Heart left ventricle (tissue), 16 donors: ENCODE data around the gene DCAF17. TPM values are rescaled to one million over a fixed set of nuclear protein-coding genes. Genes with fewer than 3 reads are reported as not detected.

Experiments
- ATAC-seq, 4 donors: fragments of 200-7000 bp; cut with Tn5 transposase; one replicate each; pipeline ENCODE4 v1.9.1; 2020 to 2022; ENCODE audit warnings: moderate library complexity in 4 of 4, mild to moderate bottlenecking in 3 of 4, moderate number of reproducible peaks in 1 of 4
- DNase-seq, 5 donors: peaks; one replicate each; pipeline ENCODE4 v3.0.0-alpha.2; 2020
- H3K27ac ChIP-seq, 12 donors: fragments of 200-600 bp; sonication (generic) in 4 of 12; one replicate each; pipeline versions ENCODE4 v1.5.0 to v1.8.0; 2016 to 2022; ENCODE audit warnings: mild to moderate bottlenecking in 2 of 12
- H3K27me3 ChIP-seq, 9 donors: fragments of 200-600 bp; sonication (generic) in 2 of 9; one replicate each; pipeline versions ENCODE4 v1.5.1 to v1.8.0; 2016 to 2022; ENCODE audit warnings: mild to moderate bottlenecking in 3 of 9
- H3K36me3 ChIP-seq, 9 donors: fragments of 200-600 bp; sonication (generic) in 2 of 9; one replicate each; pipeline versions ENCODE4 v1.5.0 to v1.8.0; 2018 to 2022; ENCODE audit warnings: mild to moderate bottlenecking in 2 of 9
- H3K4me1 ChIP-seq, 12 donors: fragments of 200-600 bp; sonication (generic) in 4 of 12; one replicate each; pipeline versions ENCODE4 v1.5.0 to v1.8.0; 2016 to 2022; ENCODE audit warnings: mild to moderate bottlenecking in 3 of 12
- H3K4me3 ChIP-seq, 12 donors: fragments of 200-600 bp; sonication (generic) in 4 of 12; one replicate each; pipeline versions ENCODE4 v1.5.0 to v1.8.0; 2017 to 2022; ENCODE audit warnings: mild to moderate bottlenecking in 9 of 12, moderate library complexity in 4 of 12
- H3K9me3 ChIP-seq, 12 donors: fragments of 200-600 bp; sonication (generic) in 4 of 12; one replicate each; pipeline versions ENCODE4 v1.5.0 to v1.8.0; 2016 to 2022; ENCODE audit warnings: mild to moderate bottlenecking in 1 of 12
- CTCF ChIP-seq, 12 donors: fragments of 200-600 bp; sonication (generic) in 4 of 12; IDR thresholded peaks; one replicate each; pipeline versions ENCODE4 v1.5.0 to v1.8.0; 2018 to 2022; ENCODE audit warnings: antibody characterized with exemption in 12 of 12, mild to moderate bottlenecking in 5 of 12
- POLR2A ChIP-seq, 2 donors: fragments of 450-650 bp; IDR thresholded peaks; one replicate each; pipeline ENCODE4 v1.6.1; 2017; ENCODE audit warnings: antibody characterized with exemption in 2 of 2, mild to moderate bottlenecking in 2 of 2, moderate library complexity in 2 of 2
- WGBS, 4 donors: extraction: QIAGEN DNeasy Blood & Tissue Kit in 2 of 4; methylation state at CpG; one replicate each; pipeline versions ENCODE4 v1.1.5 to v1.1.7; 2013 to 2018; 5-methylcytosine and 5-hydroxymethylcytosine counted together
- intact Hi-C, 10 donors: fragments of 100-400 bp; cut with DNase I; formaldehyde crosslinking; loops; one replicate each; pipeline versions ENCODE4 v1.11.1 to v1.14.2; 2022
- long read RNA-seq, 3 donors: library from polyadenylated mRNA; unstranded; transcript quantifications; one replicate each; pipeline ENCODE4 v2.0.0, GENCODE V29; 2020 to 2021
- polyA plus RNA-seq, 2 donors: library from polyadenylated mRNA; stranded (reverse); fragments of 200-250 nt; gene quantifications; one replicate each; pipeline ENCODE4 v1.2.3, GENCODE V29; 2013
- total RNA-seq, 9 donors: library from RNA; depleted of rRNA in 2 of 9; stranded (reverse); fragments of >200 nt in 2 of 9; fragmentation: NEBNext Ultra II Directional in 3 of 9; extraction: Animal tissue kit (Norgen Biotek cat#: 25700) in 3 of 9; gene quantifications; one replicate each; pipeline versions ENCODE4 v1.1.0 to v1.2.4, GENCODE V29; 2016 to 2023
- donor health status: ischemic (EF 13 %, LVEDD 7.1; RV severe dilation, severe dysfunction).
- donor health status: healthy with polysubstance abuse.
- donor health status: DM: no; HTN: yes; CAD: no.
- donor health status: DM: no; HTN: no; CAD: no.
- donor health status: ischemic (EF 25% LVEDD 6.9; RV normal size, moderate dysfunction).
- donor health status: ischemic (EF 25% LVEDD 5.7; RV mildly dilated, moderate dysfunction).
- donor health status: healthy.
- donor health status: DM: yes; HTN: yes; CAD: no.
- donor health status: ischemic (EF 35%, LVEDD 5.7; RV mildly dilated, moderate dysfunction).
- donor health status: nonischemic (EF 11% LVEDD 7.7; RV severe dilation, severe dysfunction).
- donor health status: DM: yes; HTN: yes; CAD: no.
- donor health status: PGD.
- donor health status: ischemic (EF 29% LVEDD 5.4; RV normal size, mild dysfunction).
- donor health status: nonischemic (EF 23%, LVEDD 6.1; RV moderate dilation, normal function).

DCAF17 gene
- 10 to 100 TPM in 1 of 9 donors, 1 to 10 TPM in 8; 5.9 to 16.7 (median 8.4) TPM for total RNA-seq
- polyA plus RNA-seq: 1 to 10 TPM; 2.2 to 3.8 TPM
- long read RNA-seq, donor 1, partial matches to known transcripts: 1 of 3 reads
- long read RNA-seq, donor 1, other reads (novel, unspliced or antisense): 2 of 3 reads
- long read RNA-seq, donor 2, full-length matches to known transcripts: 2 of 9 reads
- long read RNA-seq, donor 2, partial matches to known transcripts: 0 of 9 reads
- long read RNA-seq, donor 2, other reads (novel, unspliced or antisense): 7 of 9 reads
- long read RNA-seq, donor 3, full-length matches to known transcripts: 1 of 5 reads
- long read RNA-seq, donor 3, partial matches to known transcripts: 0 of 5 reads
- long read RNA-seq, donor 3, other reads (novel, unspliced or antisense): 4 of 5 reads

GRCh38 chr2:171434013-171434989 is at the start of gene DCAF17:
DCAF17 (plus strand) TSS chr2:171434226; CDS start chr2:171434578, 352 bp downstream.
- peak in 8 of 12 donors; percentile 4 to 66 (median 40) for TF ChIP-seq CTCF (IDR thresholded peaks at IDR 0.05)
- TF ChIP-seq POLR2A (IDR thresholded peaks at IDR 0.05): peak in 1 of 2 donors; percentile 74
- peak within 1 kb of the TSS; percentile 82 to 100 (median 98) for H3K27ac ChIP-seq
- ATAC-seq (peak; percentile 98 to 99 (median 99)), DNase-seq (peak; percentile 96 to 98 (median 97))
- H3K36me3 ChIP-seq: peaks cover 0 to 37% (median 31%) of the 10 kb centered on the region in 9 donors
- intact Hi-C loops: loop anchor here in 9 of 10 donors (2.0 to 10.0 kb wide), 8 partner anchors 88 to 506 kb away; partner anchors contain the start of genes CYBRD1 (in 7 of the 9), TLK1 (in 4 of the 9), DYNC1I2 (in 1 of the 9) and GORASP2 (in 1 of the 9)
- 0 to 1% (median 0%) methylated on average over 22 to 92 of the region's 92 CpGs for WGBS, 4 donors
- no peaks in the 10 kb centered on the region for H3K27me3 ChIP-seq
- H3K4me3 ChIP-seq: peak within 1 kb of the TSS; percentile 61 to 95 (median 84)
- H3K9me3 ChIP-seq: no peaks in the 10 kb centered on the region
- peaks cover 3 to 18% (median 10%) of the 10 kb centered on the region in 12 donors for H3K4me1 ChIP-seq

DNA sequence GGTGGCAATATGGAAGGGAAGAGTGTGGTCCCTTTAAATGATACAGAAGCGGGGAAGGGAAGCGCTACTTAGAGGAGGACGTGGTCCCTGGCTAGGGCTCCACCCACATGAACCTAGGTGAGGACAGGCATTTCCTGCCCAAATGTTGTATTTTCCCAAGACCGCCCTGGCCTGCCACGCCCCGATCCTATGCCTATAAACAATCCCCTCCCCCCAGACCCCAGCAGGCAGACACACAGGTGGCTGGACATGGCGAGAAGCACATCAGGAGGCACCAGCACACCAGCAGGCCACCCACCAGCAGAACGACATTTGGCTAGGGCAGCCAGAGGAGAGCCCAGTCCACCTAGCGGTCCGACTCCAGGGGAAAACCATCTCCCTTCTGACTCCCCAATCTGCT is 47.4 kb upstream of the DCAF17 start:
- Histone ChIP-seq H3K4me1 (peaks cover 0 to 3% (median 0%) of the 10 kb centered on the region in 12 donors), H3K27ac (no peak overlapping the region), H3K27me3 (no peaks in the 10 kb centered on the region), H3K36me3 (no peaks in the 10 kb centered on the region), H3K4me3 (no peak overlapping the region), H3K9me3 (peaks cover 0 to 8% (median 0%) of the 10 kb centered on the region in 12 donors)
- ATAC-seq (no peak), DNase-seq (no peak)
- TF ChIP-seq CTCF (IDR thresholded peaks at IDR 0.05) (no peak), POLR2A (IDR thresholded peaks at IDR 0.05) (no peak)
- 84 to 88% (median 86%) methylated on average over 10 of the region's 10 CpGs for WGBS, 4 donors
- intact Hi-C loops: no loop called here

GRCh38 chr2:171387052-171387451 is 47.0 kb upstream of the DCAF17 start:
- H3K4me3 ChIP-seq: no peak overlapping the region
- 83 to 96% (median 90%) methylated on average over 7 of the region's 7 CpGs for WGBS, 4 donors
- H3K4me1 ChIP-seq: peaks cover 0 to 3% (median 0%) of the 10 kb centered on the region in 12 donors
- DNase-seq (no peak), ATAC-seq (no peak)
- intact Hi-C loops: no loop called here
- no peaks in the 10 kb centered on the region for H3K36me3 ChIP-seq
- no peak overlapping the region for H3K27ac ChIP-seq
- peaks cover 0 to 4% (median 0%) of the 10 kb centered on the region in 12 donors for H3K9me3 ChIP-seq
- H3K27me3 ChIP-seq: no peaks in the 10 kb centered on the region
- no peak for TF ChIP-seq CTCF (IDR thresholded peaks at IDR 0.05)
- TF ChIP-seq POLR2A (IDR thresholded peaks at IDR 0.05): no peak
